Kidney (tissue), 14 donors: ENCODE measurements around the gene GAGE12J. TPM values are rescaled to one million over a fixed set of nuclear protein-coding genes. Genes with fewer than 3 reads are reported as not detected.

ENCODE experiments used
- DNase-seq, 5 donors: peaks; one replicate each; pipeline ENCODE4 v3.0.0-alpha.2; 2013 to 2020
- FAIRE-seq: peaks from 2 replicates; lab custom pipeline; 2012; peaks lifted over from hg19 to GRCh38; lab: Jason Lieb, UNC
- H3K27ac ChIP-seq, 2 donors: one replicate each; pipeline ENCODE4 v1.7.0; 2013; ENCODE audit warnings: low read depth in 2 of 2, low read length in 2 of 2, inconsistent platforms in 1 of 2
- H3K27me3 ChIP-seq: one replicate; pipeline ENCODE4 v1.7.1; 2013; ENCODE audit warnings: low read length, inconsistent platforms; ENCODE audit not compliant: control insufficient read depth, insufficient read depth
- H3K36me3 ChIP-seq, 3 donors: one replicate each; pipeline versions ENCODE4 v1.7.0 to v1.7.1; 2013; ENCODE audit warnings: low read length in 3 of 3, control low read depth in 1 of 3, inconsistent platforms in 1 of 3; ENCODE audit not compliant: insufficient read depth in 3 of 3, control insufficient read depth in 2 of 3
- H3K4me1 ChIP-seq, 3 donors: one replicate each; pipeline versions ENCODE4 v1.7.0 to v1.7.1; 2013; ENCODE audit warnings: low read length in 3 of 3, inconsistent platforms in 1 of 3, low read depth in 1 of 3; ENCODE audit not compliant: control insufficient read depth in 2 of 3, insufficient read depth in 2 of 3
- H3K4me3 ChIP-seq, 3 donors: one replicate each; pipeline versions ENCODE4 v1.7.0 to v1.8.1; 2013; ENCODE audit warnings: low read length in 3 of 3, control low read depth in 1 of 3, inconsistent platforms in 1 of 3
- H3K9ac ChIP-seq, 3 donors: one replicate each; pipeline versions ENCODE4 v1.7.0 to v1.7.1; 2013; ENCODE audit warnings: low read length in 3 of 3, control low read depth in 1 of 3, inconsistent platforms in 1 of 3
- H3K9me3 ChIP-seq, 3 donors: one replicate each; pipeline versions ENCODE4 v1.7.0 to v1.7.1; 2013; ENCODE audit warnings: low read length in 3 of 3, control low read depth in 1 of 3, inconsistent platforms in 1 of 3; ENCODE audit not compliant: control insufficient read depth in 2 of 3, insufficient read depth in 1 of 3
- CTCF ChIP-seq: IDR thresholded peaks from 3 replicates; pipeline ENCODE4 v1.5.1; 2012; ENCODE audit warnings: mild to moderate bottlenecking, moderate library complexity, borderline replicate concordance; ENCODE audit not compliant: insufficient read depth; ENCODE audit errors: extremely low read depth
- intact Hi-C: fragments of 100-400 bp; cut with DNase I; formaldehyde crosslinking; loops from one replicate; pipeline ENCODE4 v1.11.1; 2022
- polyA plus RNA-seq: library from polyadenylated mRNA; stranded (reverse); fragments of 350-450 nt; fragmentation: Illumina TruSeq; extraction: RNeasy Lipid Tissue Mini Kit (QIAGEN cat#74804); gene quantifications from one replicate; pipeline ENCODE4 v1.2.3, GENCODE V29; 2014; ENCODE audit warnings: low read depth, low replicate concordance; ENCODE audit not compliant: insufficient read depth
- total RNA-seq: library from RNA; stranded (reverse); fragmentation: NEBNext Ultra II Directional; extraction: Animal tissue kit (Norgen Biotek cat#: 25700); gene quantifications from one replicate; pipeline ENCODE4 v1.2.1, GENCODE V29; 2021
- donor health status: control.
- donor health status: control.
- donor health status: control.
- donor health status: control.
- donor health status: control.
- donor health status: DM: yes; HTN: yes; CAD: no.
- donor health status: Normal renal cell carcinoma (clear cell type).

Gene GAGE12J
- total and polyA plus RNA-seq, 2 donors from 2014 or later, result not detected

- intact Hi-C loops, result no loop called here
- no peak for FAIRE-seq
- no peaks in the 10 kb centered on the region for H3K9me3 ChIP-seq
- no peaks in the 10 kb centered on the region for H3K27me3 ChIP-seq
- no peak overlapping the region for H3K27ac ChIP-seq
- no peaks in the 10 kb centered on the region for H3K4me1 ChIP-seq
- peak in 2 of 5 donors; percentile 16 to 29 for DNase-seq
- H3K36me3 ChIP-seq, result no peaks in the 10 kb centered on the region
- H3K9ac ChIP-seq, result peak overlapping the region in 1 of 3 donors; percentile 28
- no peak for TF ChIP-seq CTCF
- H3K4me3 ChIP-seq, result peak overlapping the region in 2 of 3 donors; percentile 48 to 49
Measured at GRCh38 chrX:49308604-49309269, 13.1 kb upstream of the GAGE12J start.

DNA sequence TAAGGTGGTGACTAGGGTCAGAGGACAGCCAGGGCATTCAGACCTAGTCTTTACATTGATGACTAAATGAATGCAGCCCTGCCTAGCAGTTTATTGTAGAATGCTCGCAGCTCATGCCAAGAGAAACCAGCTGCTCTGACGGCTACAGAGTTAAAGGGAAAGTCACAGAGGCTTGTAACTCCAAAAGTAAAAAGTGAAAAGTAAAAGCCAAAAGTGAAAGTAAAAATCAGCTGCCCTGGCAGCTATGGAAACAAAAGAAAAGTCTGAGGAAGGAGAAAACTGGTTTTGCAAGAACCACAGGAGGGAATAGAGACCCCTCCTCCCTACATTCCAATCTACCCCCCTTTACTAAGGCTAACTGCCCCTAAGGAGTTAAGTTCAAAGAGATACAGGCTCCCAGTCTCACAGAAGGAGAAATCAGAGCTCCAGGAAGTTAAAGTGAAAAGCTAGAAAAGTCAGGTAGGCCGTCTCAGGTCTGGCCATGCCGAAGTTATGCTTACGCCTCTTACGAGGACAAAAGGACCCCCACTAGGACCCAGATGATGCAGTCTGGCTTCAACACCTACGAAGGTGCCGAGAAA, 12.3 kb upstream of the GAGE12J start:
- H3K4me3 ChIP-seq, result peak overlapping the region; percentile 34 to 49 (median 48)
- FAIRE-seq, result peak; percentile 42
- peak overlapping the region in 2 of 3 donors; percentile 28 to 41 for H3K9ac ChIP-seq

DNA sequence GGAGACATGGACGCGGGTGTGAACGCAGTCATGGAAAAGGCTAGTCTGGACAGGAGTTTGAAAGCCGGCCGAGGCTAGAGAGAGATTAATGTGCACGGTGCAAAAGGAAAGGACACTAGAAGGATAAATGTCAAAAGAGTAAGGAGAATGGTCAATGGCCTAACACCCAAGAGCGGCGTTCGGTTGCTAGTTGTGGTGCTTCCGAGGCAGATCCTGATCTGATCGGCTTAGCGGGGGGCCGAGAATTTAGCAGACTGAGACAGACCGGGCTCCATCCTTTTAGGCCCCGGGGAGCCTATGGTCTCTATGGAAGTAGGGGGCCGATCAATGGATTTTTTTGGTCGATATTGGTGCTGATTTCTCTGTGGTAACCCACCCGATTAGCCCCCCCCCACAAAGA, 11.5 kb upstream of the GAGE12J start:
- H3K4me1 ChIP-seq, result no peaks in the 10 kb centered on the region
- peak overlapping the region in 1 of 3 donors; percentile 49 for H3K4me3 ChIP-seq
- FAIRE-seq (no peak), DNase-seq (no peak)
- no peak overlapping the region for H3K9ac ChIP-seq
- H3K9me3 ChIP-seq, result no peaks in the 10 kb centered on the region
- H3K27ac ChIP-seq, result no peak overlapping the region
- H3K36me3 ChIP-seq, result no peaks in the 10 kb centered on the region
- no peak for TF ChIP-seq CTCF
- intact Hi-C loops, result no loop called here
- H3K27me3 ChIP-seq, result no peaks in the 10 kb centered on the region

More for the DNA sequence above, 12.3 kb upstream of the GAGE12J start:
- Histone ChIP-seq H3K27ac (peak overlapping the region; percentile 23 to 53), H3K9me3 (no peaks in the 10 kb centered on the region), H3K4me1 (no peaks in the 10 kb centered on the region), H3K27me3 (no peaks in the 10 kb centered on the region), H3K36me3 (no peaks in the 10 kb centered on the region)
- no peak for TF ChIP-seq CTCF
- intact Hi-C loops, result no loop called here
- peak in 3 of 5 donors; percentile 28 to 72 (median 70) for DNase-seq
